Measurements from ENCODE around the gene LMO1.

LMO1 gene

DNA sequence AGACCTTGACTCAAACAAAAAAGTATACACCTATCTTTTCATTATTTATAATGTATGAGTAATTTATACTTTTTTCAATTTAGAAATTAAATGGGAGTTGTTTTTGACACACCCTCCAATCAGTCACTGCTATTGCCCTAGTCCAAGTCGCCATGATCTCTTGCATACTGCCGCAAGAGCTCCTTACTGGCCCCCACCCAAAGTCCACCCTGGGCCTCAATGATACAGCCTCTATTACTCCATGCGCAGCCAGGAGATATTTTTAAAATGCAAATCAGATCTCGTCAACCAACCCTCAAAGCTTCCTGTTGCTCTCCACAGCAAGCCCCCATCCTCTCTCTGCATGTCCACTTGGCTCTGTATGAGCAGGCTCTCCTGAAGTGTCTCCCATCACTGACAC is 12.8 kb upstream of the LMO1 start:
- H3K4me1 ChIP-seq, result no peaks in the 10 kb centered on the region
- DNase-seq, result peak in 1 of 2 donors; percentile 23
- intact Hi-C loops (cut with DNase I; ENCODE audit: low total_unique reads), result no loop called here
- H3K4me3 ChIP-seq, result no peak overlapping the region
- H3K27me3 ChIP-seq, result peaks cover 0 to 6% of the 10 kb centered on the region in 2 donors
- TF ChIP-seq CTCF (IDR thresholded peaks at IDR 0.05), result no peak
- no peaks in the 10 kb centered on the region for H3K9me3 ChIP-seq
- H3K36me3 ChIP-seq, result no peaks in the 10 kb centered on the region
- no peak overlapping the region for H3K27ac ChIP-seq

DNA sequence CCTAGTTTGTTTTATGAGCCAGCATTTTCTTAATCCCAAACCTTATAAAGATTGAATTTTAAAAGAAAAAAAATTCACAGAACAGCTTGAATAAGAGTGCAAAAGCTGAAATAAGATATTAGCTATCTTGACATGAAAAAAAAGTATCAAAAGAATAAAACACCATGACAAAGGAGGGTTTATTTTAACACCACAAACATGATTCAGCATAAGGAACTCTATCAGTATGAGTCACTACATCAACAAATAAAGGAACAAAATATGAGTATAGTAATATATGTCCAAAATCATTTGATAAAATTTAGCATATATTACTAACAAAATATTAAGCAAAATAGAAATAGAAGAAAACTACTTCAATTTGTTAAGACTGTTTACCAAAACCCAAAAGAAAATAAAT is 9.6 kb upstream of the LMO1 start:
- H3K4me1 ChIP-seq, result peaks cover 0 to 8% (median 7%) of the 10 kb centered on the region in 4 donors
- intact Hi-C loops (cut with DNase I; ENCODE audit: low total_unique reads), result no loop called here
- peaks cover 0 to 32% of the 10 kb centered on the region in 2 donors for H3K27me3 ChIP-seq
- no peak for DNase-seq
- H3K36me3 ChIP-seq, result no peaks in the 10 kb centered on the region
- H3K9me3 ChIP-seq, result no peaks in the 10 kb centered on the region
- no peak for TF ChIP-seq CTCF (IDR thresholded peaks at IDR 0.05)
- no peak overlapping the region for H3K4me3 ChIP-seq
- H3K27ac ChIP-seq, result no peak overlapping the region

DNA sequence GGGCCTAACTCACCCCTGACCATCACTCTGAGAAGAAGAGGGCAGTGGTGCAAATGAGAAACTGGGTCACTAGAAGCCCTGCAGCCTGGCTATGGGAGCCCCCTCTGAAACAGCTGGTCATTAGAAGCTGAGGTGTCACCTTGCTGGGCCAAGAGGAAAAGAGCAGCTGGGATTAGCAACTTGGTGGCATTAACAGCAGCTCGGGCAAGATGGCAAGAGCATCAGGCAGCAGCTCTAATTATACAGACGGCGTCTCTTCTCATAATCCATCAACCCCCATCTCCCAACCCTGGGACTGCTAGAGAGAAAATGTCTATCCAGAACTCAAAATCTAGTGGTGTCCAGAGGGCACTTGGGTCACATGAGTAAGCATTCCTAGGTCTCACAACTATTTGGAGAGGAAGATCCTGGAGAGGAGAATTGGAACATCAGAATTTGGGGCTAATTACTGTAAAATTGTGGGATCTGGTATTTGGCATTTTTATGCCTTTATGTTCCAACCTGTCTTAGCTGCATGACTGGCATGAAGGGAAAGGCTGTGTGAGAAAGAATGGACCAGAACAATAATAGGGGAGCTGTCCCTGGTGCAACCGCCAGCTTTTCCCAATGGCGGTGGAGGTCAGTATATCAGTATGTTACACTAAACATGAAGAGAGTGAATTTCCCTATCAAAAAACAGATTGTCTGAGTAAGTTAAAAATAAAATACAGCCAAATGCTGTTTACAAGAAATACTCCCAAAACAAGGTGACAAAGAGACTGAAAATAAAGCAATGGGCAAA is 7.6 kb upstream of the LMO1 start:
- intact Hi-C loops (cut with DNase I; ENCODE audit: low total_unique reads), result no loop called here
- peak in 1 of 2 donors; percentile 5 for DNase-seq
- Histone ChIP-seq H3K4me3 (no peak overlapping the region), H3K4me1 (peaks cover 0 to 16% (median 11%) of the 10 kb centered on the region in 4 donors), H3K9me3 (no peaks in the 10 kb centered on the region), H3K36me3 (no peaks in the 10 kb centered on the region), H3K27ac (no peak overlapping the region), H3K27me3 (peaks cover 0 to 46% of the 10 kb centered on the region in 2 donors)
- TF ChIP-seq CTCF (IDR thresholded peaks at IDR 0.05), result no peak

DNA sequence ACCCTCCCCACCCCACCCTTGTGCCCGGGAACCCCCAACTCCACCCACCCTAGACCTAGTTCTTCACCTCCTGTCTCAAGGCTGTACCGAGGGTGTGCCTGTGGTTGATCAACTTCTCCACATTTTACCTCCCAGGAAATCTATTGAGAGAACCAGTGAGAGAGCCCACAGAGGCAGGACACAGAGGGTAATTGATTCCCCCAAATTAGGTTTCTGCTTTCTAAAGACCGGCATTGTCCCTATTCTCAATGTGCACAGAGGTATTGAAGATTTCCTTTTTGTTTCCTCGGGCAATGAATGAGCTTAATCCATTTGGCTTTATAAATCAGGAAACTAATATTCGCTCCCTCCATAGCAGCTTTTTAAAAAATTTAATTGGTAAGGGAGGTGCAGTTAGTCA is 6.0 kb upstream of the LMO1 start:
- H3K36me3 ChIP-seq, result no peaks in the 10 kb centered on the region
- intact Hi-C loops (cut with DNase I; ENCODE audit: low total_unique reads), result no loop called here
- no peaks in the 10 kb centered on the region for H3K9me3 ChIP-seq
- peaks cover 0 to 63% of the 10 kb centered on the region in 2 donors for H3K27me3 ChIP-seq
- DNase-seq, result no peak
- TF ChIP-seq CTCF (IDR thresholded peaks at IDR 0.05), result no peak
- no peak overlapping the region for H3K27ac ChIP-seq
- H3K4me3 ChIP-seq, result no peak overlapping the region
- peaks cover 0 to 16% (median 11%) of the 10 kb centered on the region in 4 donors for H3K4me1 ChIP-seq

GRCh38 chr11:8268530-8269400 is 5.1 kb upstream of the LMO1 start:
- H3K27me3 ChIP-seq, result peaks cover 0 to 69% of the 10 kb centered on the region in 2 donors
- H3K36me3 ChIP-seq, result no peaks in the 10 kb centered on the region
- intact Hi-C loops (cut with DNase I; ENCODE audit: low total_unique reads), result no loop called here
- peaks cover 0 to 19% (median 15%) of the 10 kb centered on the region in 4 donors for H3K4me1 ChIP-seq
- H3K4me3 ChIP-seq, result peak overlapping the region; percentile 33 to 41
- DNase-seq, result peak in 1 of 2 donors; percentile 46
- no peak for TF ChIP-seq CTCF (IDR thresholded peaks at IDR 0.05)
- H3K9me3 ChIP-seq, result no peaks in the 10 kb centered on the region
- H3K27ac ChIP-seq, result no peak overlapping the region

Data from tibial artery (tissue), 4 donors.